CD4-positive, alpha-beta T cell (primary cell): ENCODE results near the gene SUMO4. TPM values are rescaled to one million over a fixed set of nuclear protein-coding genes. Genes with fewer than 3 reads are reported as not detected.

Experiments used
- ATAC-seq: fragments of 200-7000 bp; cut with Tn5 transposase; one replicate; pipeline ENCODE4 v1.10.0; 2022; ENCODE audit warnings: mild to moderate bottlenecking; ENCODE audit not compliant: poor library complexity
- CTCF ChIA-PET: fragments of 350-600 bp; sonication (Branson Sonifier 250); formaldehyde crosslinking; loops from one replicate; lab custom pipeline; 2021; ENCODE audit warnings: antibody characterized with exemption, inconsistent platforms; lab: Charles Lee
- POLR2A ChIA-PET: fragments of 350-600 bp; sonication (Branson Sonifier 250); formaldehyde crosslinking; loops from one replicate; lab custom pipeline; 2021; ENCODE audit warnings: antibody characterized with exemption, inconsistent platforms; lab: Charles Lee
- DNase-seq, 14 experiments: peaks; one replicate each; pipeline ENCODE4 v3.0.0-alpha.2; 2013 to 2020; ENCODE audit warnings: mixed read lengths in 2 of 14
- H3K27ac ChIP-seq, 2 donors: one replicate each; pipeline versions ENCODE4 v1.5.1 to v1.7.0; 2013; ENCODE audit warnings: low read length in 2 of 2, low read depth in 1 of 2, mild to moderate bottlenecking in 1 of 2
- H3K27me3 ChIP-seq, 2 experiments: 1 replicate in 1 of 2; 2 replicates in 1 of 2; pipeline versions ENCODE4 v1.6.1 to v1.7.0; 2013; ENCODE audit warnings: low read length in 2 of 2, control low read depth in 1 of 2, mild to moderate bottlenecking in 1 of 2, moderate library complexity in 1 of 2; ENCODE audit not compliant: insufficient read depth in 2 of 2, control insufficient read depth in 1 of 2
- H3K36me3 ChIP-seq: one replicate; pipeline ENCODE4 v1.6.1; 2013; ENCODE audit warnings: low read length, control low read depth; ENCODE audit not compliant: insufficient read depth
- H3K4me1 ChIP-seq: one replicate; pipeline ENCODE4 v1.6.1; 2013; ENCODE audit warnings: low read length, control low read depth; ENCODE audit not compliant: insufficient read depth
- H3K4me3 ChIP-seq: one replicate; pipeline ENCODE4 v1.5.1; 2013; ENCODE audit warnings: mild to moderate bottlenecking, low read length, moderate library complexity
- H3K9me3 ChIP-seq, 2 experiments: 1 replicate in 1 of 2; 2 replicates in 1 of 2; pipeline versions ENCODE4 v1.6.1 to v1.7.0; 2013; ENCODE audit warnings: low read length in 2 of 2, mild to moderate bottlenecking in 2 of 2, control low read depth in 1 of 2, moderate library complexity in 1 of 2; ENCODE audit not compliant: control insufficient read depth in 1 of 2, insufficient read depth in 1 of 2
- H3K27ac Mint-ChIP-seq: one replicate; pipeline ENCODE4 v1.8.0; 2020; ENCODE audit warnings: mixed read lengths
- H3K27me3 Mint-ChIP-seq: one replicate; pipeline ENCODE4 v1.8.0; 2021; ENCODE audit warnings: mixed read lengths
- H3K36me3 Mint-ChIP-seq: one replicate; pipeline ENCODE4 v1.8.0; 2021; ENCODE audit warnings: low read depth, mixed read lengths
- H3K4me1 Mint-ChIP-seq: one replicate; pipeline ENCODE4 v1.8.0; 2021; ENCODE audit warnings: low read depth, mixed read lengths
- H3K4me3 Mint-ChIP-seq: one replicate; pipeline ENCODE4 v1.8.0; 2020; ENCODE audit warnings: mild to moderate bottlenecking, mixed read lengths
- H3K9me3 Mint-ChIP-seq: one replicate; pipeline ENCODE4 v1.8.0; 2020; ENCODE audit warnings: mixed read lengths
- CTCF ChIP-seq: fragments of 200-600 bp; IDR thresholded peaks from one replicate; pipeline ENCODE4 v1.8.0; 2022; ENCODE audit warnings: antibody characterized with exemption, mild to moderate bottlenecking
- intact Hi-C, 2 experiments: fragments of 100-400 bp; cut with DNase I in 1 of 2; cut with micrococcal nuclease in 1 of 2; formaldehyde crosslinking; loops; one replicate each; pipeline versions ENCODE4 v1.15.1 to v1.9.0; 2023 to 2025; cut with DNase I, micrococcal nuclease
- total RNA-seq, 174 experiments: library from RNA in 2 of 174; stranded (reverse) in 2 of 174; gene quantifications; one replicate each; pipeline ENCODE4 v1.2.3 and lab custom pipeline; 2021 to 2026

Gene SUMO4
- total RNA-seq, 2 experiments from 2014 or later, result 8.6 to 8.7 TPM

- Mint-ChIP-seq H3K9me3 (no peaks in the 10 kb centered on the region), H3K27me3 (no peaks in the 10 kb centered on the region), H3K4me1 (peaks cover 76% of the 10 kb centered on the region), H3K27ac (peak overlapping the region; percentile 48), H3K36me3 (peaks cover 88% of the 10 kb centered on the region), H3K4me3 (no peak overlapping the region)
- no peaks in the 10 kb centered on the region for H3K9me3 ChIP-seq
- ATAC-seq (no peak), DNase-seq (no peak)
- intact Hi-C loops, result no loop called here
- CTCF ChIA-PET, result interaction anchor here (1.3 kb wide), 2 partner anchors 39 to 211 kb away, joined by 3 read pairs; no protein-coding TSS in a partner anchor
- POLR2A ChIA-PET, result no interaction called here
- H3K4me1 ChIP-seq, result peaks cover 6% of the 10 kb centered on the region
- H3K27me3 ChIP-seq, result no peaks in the 10 kb centered on the region
- H3K4me3 ChIP-seq, result no peak overlapping the region
- peaks cover 22% of the 10 kb centered on the region for H3K36me3 ChIP-seq
- no peak overlapping the region for H3K27ac ChIP-seq
- no peak for TF ChIP-seq CTCF
These were observed 6.9 kb upstream of the SUMO4 start for GRCh38 chr6:149393002-149393679.

GRCh38 chr6:149395185-149395584 is 4.9 kb upstream of the SUMO4 start:
- H3K27ac Mint-ChIP-seq, result peak overlapping the region; percentile 48
- intact Hi-C loops, result no loop called here
- CTCF ChIA-PET, result interaction anchor here (1.1 kb wide), 1 partner anchor 300 kb away, joined by 3 read pairs; no protein-coding TSS in a partner anchor

GRCh38 chr6:149397384-149397783 is 2.7 kb upstream of the SUMO4 start:
- peaks cover 47% of the 10 kb centered on the region for H3K4me1 Mint-ChIP-seq
- ATAC-seq, result no peak
- peaks cover 2% of the 10 kb centered on the region for H3K4me1 ChIP-seq
- ChIA-PET CTCF (no interaction called here), POLR2A (interaction anchor here (0.6 to 1.1 kb wide), 2 partner anchors 31 to 134 kb away, joined by 3 to 4 read pairs; no protein-coding TSS in a partner anchor)
- no peak overlapping the region for H3K27ac ChIP-seq
- no peak for DNase-seq
- H3K36me3 ChIP-seq, result peaks cover 56% of the 10 kb centered on the region
- H3K36me3 Mint-ChIP-seq, result peaks cover 94% of the 10 kb centered on the region
- H3K27me3 Mint-ChIP-seq, result no peaks in the 10 kb centered on the region
- no peaks in the 10 kb centered on the region for H3K9me3 ChIP-seq
- H3K27ac Mint-ChIP-seq, result peak overlapping the region; percentile 42
- intact Hi-C loops, result loop anchor here in 1 of 2 experiments (2.0 kb wide), 1 partner anchor 53 kb away; no protein-coding TSS in a partner anchor
- H3K9me3 Mint-ChIP-seq, result no peaks in the 10 kb centered on the region
- no peak overlapping the region for H3K4me3 Mint-ChIP-seq
- no peak overlapping the region for H3K4me3 ChIP-seq
- no peak for TF ChIP-seq CTCF
- no peaks in the 10 kb centered on the region for H3K27me3 ChIP-seq

More at GRCh38 chr6:149395185-149395584, 4.9 kb upstream of the SUMO4 start:
- POLR2A ChIA-PET, result no interaction called here
- H3K4me3 Mint-ChIP-seq, result no peak overlapping the region
- DNase-seq, result no peak
- H3K9me3 ChIP-seq, result no peaks in the 10 kb centered on the region
- no peak for TF ChIP-seq CTCF
- no peaks in the 10 kb centered on the region for H3K27me3 ChIP-seq
- peaks cover 6% of the 10 kb centered on the region for H3K4me1 ChIP-seq
- peaks cover 40% of the 10 kb centered on the region for H3K36me3 ChIP-seq
- H3K36me3 Mint-ChIP-seq, result peaks cover 94% of the 10 kb centered on the region
- H3K4me3 ChIP-seq, result no peak overlapping the region
- H3K9me3 Mint-ChIP-seq, result no peaks in the 10 kb centered on the region
- H3K27me3 Mint-ChIP-seq, result no peaks in the 10 kb centered on the region
- no peak for ATAC-seq
- peaks cover 65% of the 10 kb centered on the region for H3K4me1 Mint-ChIP-seq
- no peak overlapping the region for H3K27ac ChIP-seq
